Measurements from ENCODE around the gene PLSCR3.
A peak's percentile ranks its signal among the peaks of the same experiment; 100 is the strongest.

The PLSCR3 gene

GRCh38 chr17:7394452-7395191 is at the start of gene PLSCR3:
Gene PLSCR3, minus strand, starts transcription at chr17:7394525. Its CDS starts 415 bp downstream, at chr17:7394110.
- DNase-seq (ENCODE audit: low read depth in 3 of 3), result peak; percentile 62 to 83 (median 67)

DNA sequence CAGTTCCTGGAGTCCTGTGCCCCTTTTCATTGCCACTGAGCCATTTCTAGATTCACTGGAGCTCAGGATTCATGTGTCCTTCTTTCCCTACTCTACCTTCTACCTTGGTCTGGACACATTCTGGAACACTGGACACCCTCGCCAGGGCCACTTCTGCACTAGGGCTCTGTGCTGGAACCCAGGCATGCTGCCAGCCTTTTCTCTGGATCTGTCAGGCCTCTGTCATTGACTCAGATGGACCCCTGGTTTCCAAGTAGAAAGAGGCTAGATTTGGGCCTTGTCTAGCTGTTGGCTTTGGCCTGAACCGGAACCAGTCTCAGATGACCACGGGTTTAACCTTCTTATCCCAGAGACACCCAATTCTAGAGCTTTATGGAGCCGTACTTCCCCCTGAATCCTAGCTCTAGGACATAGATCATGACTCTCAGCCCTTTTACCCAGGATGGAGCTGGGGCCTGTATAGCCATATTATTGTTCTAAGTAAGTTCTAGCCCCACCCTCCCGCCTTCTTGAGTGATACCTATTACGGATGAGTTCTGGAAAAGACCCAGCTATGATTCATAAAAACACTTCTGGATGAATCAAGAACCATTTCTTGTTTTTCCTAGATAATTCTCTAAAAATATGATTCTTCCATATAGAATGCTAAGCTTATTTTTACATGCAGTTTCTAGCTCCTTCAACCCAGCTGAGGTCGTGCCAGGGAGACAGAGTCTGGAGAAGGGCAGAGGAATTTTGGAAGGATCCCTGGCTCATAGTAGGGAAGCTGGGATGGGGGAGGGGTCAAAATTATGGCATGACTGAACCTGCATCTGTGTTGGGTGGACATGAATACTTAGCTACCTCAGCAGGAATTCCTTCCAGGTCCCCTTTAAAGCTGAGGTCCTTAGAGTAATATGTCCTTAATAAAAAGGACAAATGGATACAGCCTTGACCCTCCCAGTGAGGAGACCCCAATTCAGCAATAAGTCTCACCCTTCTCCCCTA is 49.5 kb upstream of the PLSCR3 start:
- DNase-seq (ENCODE audit: low read depth in 3 of 3), result no peak

- no peak for DNase-seq (ENCODE audit: low read depth in 3 of 3)
These were observed 47.8 kb upstream of the PLSCR3 start for GRCh38 chr17:7442142-7442541.

- DNase-seq (ENCODE audit: low read depth in 3 of 3), result no peak
These were observed 46.9 kb upstream of the PLSCR3 start for GRCh38 chr17:7441266-7441665.

- no peak for DNase-seq (ENCODE audit: low read depth in 3 of 3)
These were observed 46.5 kb upstream of the PLSCR3 start for GRCh38 chr17:7440834-7441195.

DNA sequence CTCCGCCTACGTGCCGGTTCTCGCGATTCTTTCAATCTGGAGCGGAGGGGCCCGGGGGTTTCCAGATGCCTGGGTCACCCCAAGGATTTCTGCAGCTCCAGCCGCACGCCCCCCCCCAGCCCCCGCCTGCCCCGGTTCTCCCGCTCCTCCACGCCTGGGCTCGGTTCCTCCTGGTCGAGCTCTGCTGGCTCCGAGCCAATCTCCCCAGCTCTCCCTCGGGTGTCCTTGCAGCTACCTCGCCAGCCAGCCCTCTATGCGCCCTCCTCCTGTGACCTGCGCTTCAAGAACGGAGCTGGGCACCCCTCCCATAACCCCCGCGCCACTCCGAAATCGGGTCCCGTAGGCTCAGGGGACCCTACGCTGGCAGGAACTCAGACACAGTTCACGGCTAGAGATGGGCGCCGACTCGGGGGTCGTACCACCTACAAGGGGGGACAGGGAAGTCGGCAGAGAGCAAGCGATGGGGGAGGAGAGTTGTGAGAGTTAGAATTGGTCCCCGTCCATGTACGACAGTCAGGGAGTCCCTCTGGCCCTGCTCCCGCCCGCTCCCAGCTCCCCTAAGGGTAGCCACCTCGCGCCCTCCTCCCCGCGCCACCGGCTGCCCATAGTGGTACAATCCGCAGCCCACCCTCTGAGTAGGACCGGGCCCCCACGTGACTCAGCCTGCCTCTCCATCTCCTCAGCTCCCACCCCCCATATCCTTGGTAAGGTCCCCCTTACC is 45.9 kb upstream of the PLSCR3 start:
- DNase-seq (ENCODE audit: low read depth in 3 of 3), result no peak

DNA sequence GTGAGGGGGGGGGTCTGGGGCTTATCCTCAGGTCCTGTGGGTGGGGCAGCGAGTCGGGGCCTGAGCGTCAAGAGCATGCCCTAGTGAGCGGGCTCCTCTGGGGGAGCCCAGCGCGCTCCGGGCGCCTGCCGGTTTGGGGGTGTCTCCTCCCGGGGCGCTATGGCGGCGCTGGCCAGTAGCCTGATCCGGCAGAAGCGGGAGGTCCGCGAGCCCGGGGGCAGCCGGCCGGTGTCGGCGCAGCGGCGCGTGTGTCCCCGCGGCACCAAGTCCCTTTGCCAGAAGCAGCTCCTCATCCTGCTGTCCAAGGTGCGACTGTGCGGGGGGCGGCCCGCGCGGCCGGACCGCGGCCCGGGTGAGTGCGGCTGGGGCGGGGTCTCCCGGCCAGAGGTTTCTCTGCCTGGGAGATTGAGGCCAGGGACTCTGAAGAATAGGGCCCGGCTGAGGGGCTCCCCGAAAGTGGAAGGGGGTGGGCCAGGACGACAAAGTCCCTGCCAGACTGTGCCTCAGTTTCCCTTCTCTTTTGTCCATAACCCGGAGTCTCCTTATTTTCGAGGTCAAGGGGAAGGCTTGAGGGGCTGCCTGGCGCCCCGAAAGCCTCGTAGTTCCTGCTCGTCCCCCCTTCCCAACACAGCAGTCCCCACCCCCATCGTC is 45.3 kb upstream of the PLSCR3 start, which contains the start of gene FGF11:
Gene FGF11, plus strand, starts transcription at position 51 of the 651 bp plus-strand sequence. Its CDS starts 109 bp downstream, at position 160.
- DNase-seq (ENCODE audit: low read depth in 3 of 3), result no peak

DNA sequence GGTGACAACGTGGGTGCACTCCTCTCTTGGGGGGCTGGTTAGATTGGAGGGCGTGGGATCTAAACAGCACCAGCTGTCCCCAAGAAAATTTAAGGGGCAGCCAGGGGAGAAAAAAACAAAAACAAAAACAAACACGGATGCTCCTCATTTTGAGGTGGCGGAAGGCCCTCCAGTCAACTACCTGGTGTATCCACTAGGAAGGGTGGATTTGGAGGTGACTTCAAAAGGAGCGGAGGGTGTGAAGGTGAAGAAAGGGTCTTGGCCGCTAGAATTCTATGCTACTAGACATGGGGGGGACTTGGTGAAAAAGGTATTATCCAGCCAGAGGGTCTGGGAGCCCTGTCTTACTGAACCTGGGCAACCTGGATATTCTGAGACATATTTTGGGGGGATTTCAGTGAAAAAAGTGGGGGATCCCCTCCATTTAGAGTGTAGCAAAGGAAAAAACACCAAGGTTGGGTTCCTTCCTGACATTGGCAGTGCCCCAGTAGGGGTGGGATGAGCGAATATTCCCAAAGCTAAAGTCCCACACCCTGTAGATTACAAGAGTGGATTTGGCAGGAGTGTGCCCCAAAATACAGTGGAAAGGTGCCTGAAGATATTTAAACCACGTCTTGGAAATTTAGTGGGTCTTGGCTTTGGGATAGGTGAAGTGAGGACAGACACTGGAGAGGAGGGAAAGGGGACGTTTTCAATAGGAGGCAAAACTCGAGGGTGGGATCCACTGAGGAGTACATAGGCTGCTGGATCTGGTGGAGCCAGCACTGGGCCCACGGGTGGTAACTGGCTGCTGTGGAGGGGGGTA is 44.5 kb upstream of the PLSCR3 start:
- no peak for DNase-seq (ENCODE audit: low read depth in 3 of 3)

GRCh38 chr17:7437950-7438614 is 43.8 kb upstream of the PLSCR3 start:
- peak in 2 of 3 donors; percentile 22 to 70 for DNase-seq (ENCODE audit: low read depth in 3 of 3)

DNA sequence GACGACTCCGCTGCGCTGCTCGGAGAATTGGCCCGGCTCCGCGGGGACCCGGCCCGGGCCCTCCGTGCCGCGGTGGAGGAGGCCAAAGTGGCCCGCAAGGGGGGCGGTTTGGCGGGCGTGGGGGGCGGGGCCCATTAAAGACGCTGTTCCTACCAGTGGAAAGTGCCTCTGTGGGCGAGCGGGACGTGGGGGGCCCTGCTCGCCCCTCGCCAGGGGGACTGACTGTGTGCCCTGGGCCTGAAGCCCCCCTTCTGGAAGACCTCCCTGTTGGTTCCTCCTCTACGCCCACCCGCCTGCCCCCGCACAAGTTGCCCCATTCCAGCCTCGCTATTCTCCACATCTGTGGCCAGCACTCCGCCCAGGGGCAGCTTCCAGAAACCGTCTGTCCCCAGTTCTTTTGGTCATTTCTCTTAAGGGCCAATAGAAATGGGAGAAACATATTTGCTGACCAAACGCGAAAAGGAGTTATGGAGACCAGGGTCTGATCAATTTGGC is 43.1 kb upstream of the PLSCR3 start:
- DNase-seq (ENCODE audit: low read depth in 3 of 3), result no peak

- peak; percentile 68 to 71 (median 68) for DNase-seq (ENCODE audit: low read depth in 3 of 3)
These were observed 42.4 kb upstream of the PLSCR3 start for GRCh38 chr17:7436556-7437368.

- peak in 1 of 3 donors; percentile 30 for DNase-seq (ENCODE audit: low read depth in 3 of 3)
These were observed 41.6 kb upstream of the PLSCR3 start for GRCh38 chr17:7435676-7436555.

DNA sequence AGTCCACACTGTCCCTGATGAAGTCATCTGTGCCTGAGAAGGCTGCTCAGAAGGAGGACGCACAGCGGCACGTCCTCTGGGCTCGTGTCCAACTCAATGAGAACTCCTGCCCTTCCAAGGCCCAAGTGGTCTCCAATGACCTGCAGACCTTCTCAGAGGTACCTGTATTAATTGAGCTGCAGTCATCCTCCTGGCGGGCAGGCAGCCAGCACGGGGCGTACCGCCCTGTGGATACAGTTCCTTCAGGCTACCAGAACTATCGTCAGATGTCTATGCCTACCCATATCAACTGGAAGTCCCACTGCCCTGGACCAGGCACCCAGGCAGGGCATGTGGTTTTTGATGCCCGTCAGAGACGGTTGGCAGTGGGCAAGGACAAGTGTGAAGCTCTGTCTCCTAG is 38.0 kb upstream of the PLSCR3 start:
- no peak for DNase-seq (ENCODE audit: low read depth in 3 of 3)

- no peak for DNase-seq (ENCODE audit: low read depth in 3 of 3)
These were observed 36.9 kb upstream of the PLSCR3 start for GRCh38 chr17:7431231-7431630.

GRCh38 chr17:7429722-7430121 is 35.4 kb upstream of the PLSCR3 start:
- no peak for DNase-seq (ENCODE audit: low read depth in 3 of 3)

- no peak for DNase-seq (ENCODE audit: low read depth in 3 of 3)
These were observed 34.2 kb upstream of the PLSCR3 start, which contains the start of gene SPEM3 for GRCh38 chr17:7428557-7428956. Gene SPEM3, plus strand, starts transcription at chr17:7428857. Its CDS starts 46 bp downstream, at chr17:7428903.

DNA sequence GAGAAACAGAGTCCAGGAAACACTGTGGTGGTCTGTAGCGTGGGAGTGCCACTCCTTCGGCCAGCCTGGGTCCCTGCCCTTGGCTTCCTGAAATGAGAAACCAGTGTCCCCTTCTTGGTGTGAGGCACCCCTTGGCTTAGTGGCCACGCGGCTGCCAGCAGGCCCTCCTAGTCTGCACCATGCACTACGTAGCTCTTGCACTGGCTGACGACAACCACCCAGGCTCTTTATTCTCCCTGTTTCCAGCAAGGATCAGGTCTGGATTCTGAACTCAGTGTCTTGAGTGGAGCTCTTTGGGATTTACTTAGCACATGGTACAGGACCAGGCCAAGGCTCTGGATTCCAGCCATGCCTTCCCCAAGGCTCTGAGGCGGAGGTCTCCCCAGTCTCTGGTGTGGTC is 33.2 kb upstream of the PLSCR3 start:
- no peak for DNase-seq (ENCODE audit: low read depth in 3 of 3)
